Transverse colon (tissue), 4 donors: ENCODE results near the gene MIS18A.

ENCODE experiments used
- POLR2A ChIP-seq: fragments of 450-650 bp; IDR thresholded peaks from one replicate; pipeline ENCODE4 v1.6.1; 2016; ENCODE audit warnings: antibody characterized with exemption, mild to moderate bottlenecking, moderate library complexity
- POLR2AphosphoS5 ChIP-seq, 3 donors: sonication (generic); formaldehyde crosslinking; IDR thresholded peaks; one replicate each; pipeline ENCODE4 v1.6.1; 2016; ENCODE audit warnings: antibody characterized with exemption in 3 of 3
- TF ChIP-seq, protein P1 (sequence below), 5 experiments: fragments of 200-600 bp in 3 of 5; fragments of 450-650 bp in 2 of 5; sonication (generic) in 3 of 5; IDR thresholded peaks; 1 replicate in 2 of 5; 2 replicates in 3 of 5; pipeline ENCODE4 v1.5.1; 2016 to 2017; ENCODE audit warnings: antibody characterized with exemption in 5 of 5, inconsistent platforms in 3 of 5, mild to moderate bottlenecking in 2 of 5, moderate library complexity in 1 of 5

DNA sequence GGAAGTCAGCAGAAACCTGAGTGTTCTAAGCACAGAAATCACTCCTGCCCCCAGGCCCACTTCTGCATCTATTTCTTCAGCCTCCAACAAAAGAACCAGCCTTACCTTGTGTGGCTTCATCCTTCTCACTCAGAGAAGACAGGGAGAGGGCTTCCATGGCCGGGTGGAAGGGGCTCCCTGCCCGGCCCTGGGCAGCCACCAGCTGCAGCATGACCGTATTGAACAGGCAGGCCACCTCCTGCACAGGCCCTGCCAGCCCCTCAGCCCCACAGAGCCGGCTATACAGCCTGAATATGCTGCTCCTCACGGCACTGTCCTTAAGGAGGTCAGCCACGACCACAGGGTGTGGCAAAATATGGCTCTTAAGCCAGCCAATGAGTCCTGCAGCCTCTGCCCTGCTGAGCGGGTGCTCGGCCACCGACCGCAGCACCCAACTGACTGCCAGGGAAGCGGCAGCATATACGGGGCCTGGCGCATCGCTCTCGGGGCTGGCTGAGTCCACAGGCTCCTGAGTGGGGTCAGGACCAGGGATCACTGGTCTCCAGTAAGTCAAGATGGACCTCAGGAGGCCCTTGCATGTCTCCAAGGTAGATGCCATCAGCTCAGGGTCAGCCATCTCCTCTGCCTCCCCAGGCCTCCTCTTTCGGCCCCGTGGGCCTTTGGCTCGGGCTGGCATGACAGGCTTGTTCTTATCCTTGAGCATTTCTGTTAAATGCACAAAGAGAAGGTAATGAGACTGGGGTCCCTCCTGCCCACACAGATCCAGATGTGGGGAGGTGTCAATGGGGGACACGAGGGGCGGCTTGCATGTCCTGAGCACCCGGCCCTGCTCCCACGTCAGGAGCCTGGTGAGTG, 37.7 kb upstream of the MIS18A start:
- TF ChIP-seq, protein P1, sequence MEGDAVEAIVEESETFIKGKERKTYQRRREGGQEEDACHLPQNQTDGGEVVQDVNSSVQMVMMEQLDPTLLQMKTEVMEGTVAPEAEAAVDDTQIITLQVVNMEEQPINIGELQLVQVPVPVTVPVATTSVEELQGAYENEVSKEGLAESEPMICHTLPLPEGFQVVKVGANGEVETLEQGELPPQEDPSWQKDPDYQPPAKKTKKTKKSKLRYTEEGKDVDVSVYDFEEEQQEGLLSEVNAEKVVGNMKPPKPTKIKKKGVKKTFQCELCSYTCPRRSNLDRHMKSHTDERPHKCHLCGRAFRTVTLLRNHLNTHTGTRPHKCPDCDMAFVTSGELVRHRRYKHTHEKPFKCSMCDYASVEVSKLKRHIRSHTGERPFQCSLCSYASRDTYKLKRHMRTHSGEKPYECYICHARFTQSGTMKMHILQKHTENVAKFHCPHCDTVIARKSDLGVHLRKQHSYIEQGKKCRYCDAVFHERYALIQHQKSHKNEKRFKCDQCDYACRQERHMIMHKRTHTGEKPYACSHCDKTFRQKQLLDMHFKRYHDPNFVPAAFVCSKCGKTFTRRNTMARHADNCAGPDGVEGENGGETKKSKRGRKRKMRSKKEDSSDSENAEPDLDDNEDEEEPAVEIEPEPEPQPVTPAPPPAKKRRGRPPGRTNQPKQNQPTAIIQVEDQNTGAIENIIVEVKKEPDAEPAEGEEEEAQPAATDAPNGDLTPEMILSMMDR (IDR thresholded peaks at IDR 0.05), result no peak
- TF ChIP-seq POLR2A (no peak), POLR2AphosphoS5 (IDR thresholded peaks at IDR 0.05) (no peak)
